Gastrocnemius medialis (tissue), 4 donors: ENCODE measurements around the gene TULP3.

Experiments
- POLR2A ChIP-seq, 2 donors: fragments of 450-650 bp; IDR thresholded peaks; one replicate each; pipeline ENCODE4 v1.6.1; 2017; ENCODE audit warnings: antibody characterized with exemption in 2 of 2, mild to moderate bottlenecking in 2 of 2, moderate library complexity in 2 of 2
- TF ChIP-seq, protein P1 (sequence below), 5 experiments: fragments of 450-650 bp in 3 of 5; fragments of 200-600 bp in 2 of 5; sonication (generic) in 2 of 5; IDR thresholded peaks in 4 of 5; conservative IDR thresholded peaks in 1 of 5; 1 replicate in 4 of 5; 2 replicates in 1 of 5; pipeline ENCODE4 v1.5.1; 2016 to 2019; ENCODE audit warnings: antibody characterized with exemption in 5 of 5, mild to moderate bottlenecking in 3 of 5, moderate library complexity in 3 of 5

DNA sequence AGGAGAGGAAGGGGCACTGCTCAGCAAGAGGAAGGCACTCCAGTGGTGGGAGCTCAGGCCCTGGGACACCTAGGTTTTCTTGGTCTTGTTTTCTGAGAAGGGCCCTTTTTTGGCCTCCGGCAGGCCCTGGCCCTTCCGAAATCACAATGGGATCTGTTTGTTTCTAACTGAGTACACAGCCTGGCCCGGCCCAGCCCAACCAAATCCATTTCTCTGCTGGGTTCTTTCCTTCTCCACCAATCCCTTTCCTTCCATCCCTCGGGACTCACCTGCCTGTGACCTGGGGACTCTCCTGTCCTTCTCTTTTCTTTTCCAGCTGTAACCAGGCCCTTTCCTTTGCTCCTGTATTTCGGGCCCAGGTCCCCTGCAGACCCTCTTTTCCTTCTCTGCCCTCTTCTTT lies 87.1 kb downstream of the TULP3 start:
- TF ChIP-seq, protein P1, sequence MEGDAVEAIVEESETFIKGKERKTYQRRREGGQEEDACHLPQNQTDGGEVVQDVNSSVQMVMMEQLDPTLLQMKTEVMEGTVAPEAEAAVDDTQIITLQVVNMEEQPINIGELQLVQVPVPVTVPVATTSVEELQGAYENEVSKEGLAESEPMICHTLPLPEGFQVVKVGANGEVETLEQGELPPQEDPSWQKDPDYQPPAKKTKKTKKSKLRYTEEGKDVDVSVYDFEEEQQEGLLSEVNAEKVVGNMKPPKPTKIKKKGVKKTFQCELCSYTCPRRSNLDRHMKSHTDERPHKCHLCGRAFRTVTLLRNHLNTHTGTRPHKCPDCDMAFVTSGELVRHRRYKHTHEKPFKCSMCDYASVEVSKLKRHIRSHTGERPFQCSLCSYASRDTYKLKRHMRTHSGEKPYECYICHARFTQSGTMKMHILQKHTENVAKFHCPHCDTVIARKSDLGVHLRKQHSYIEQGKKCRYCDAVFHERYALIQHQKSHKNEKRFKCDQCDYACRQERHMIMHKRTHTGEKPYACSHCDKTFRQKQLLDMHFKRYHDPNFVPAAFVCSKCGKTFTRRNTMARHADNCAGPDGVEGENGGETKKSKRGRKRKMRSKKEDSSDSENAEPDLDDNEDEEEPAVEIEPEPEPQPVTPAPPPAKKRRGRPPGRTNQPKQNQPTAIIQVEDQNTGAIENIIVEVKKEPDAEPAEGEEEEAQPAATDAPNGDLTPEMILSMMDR (IDR thresholded peaks at IDR 0.05 in 4 of 5, conservative IDR thresholded peaks at IDR 0.05 in 1 of 5), result no peak
- no peak for TF ChIP-seq POLR2A (IDR thresholded peaks at IDR 0.05)
